NCI-H1417 (cell line): ENCODE results near the gene ALDH4A1.

Source experiments
- DNase-seq, 3 experiments: peaks; one replicate each; lab custom pipeline; 2025; lab: John Stamatoyannopoulos, UW

ALDH4A1 gene

DNA sequence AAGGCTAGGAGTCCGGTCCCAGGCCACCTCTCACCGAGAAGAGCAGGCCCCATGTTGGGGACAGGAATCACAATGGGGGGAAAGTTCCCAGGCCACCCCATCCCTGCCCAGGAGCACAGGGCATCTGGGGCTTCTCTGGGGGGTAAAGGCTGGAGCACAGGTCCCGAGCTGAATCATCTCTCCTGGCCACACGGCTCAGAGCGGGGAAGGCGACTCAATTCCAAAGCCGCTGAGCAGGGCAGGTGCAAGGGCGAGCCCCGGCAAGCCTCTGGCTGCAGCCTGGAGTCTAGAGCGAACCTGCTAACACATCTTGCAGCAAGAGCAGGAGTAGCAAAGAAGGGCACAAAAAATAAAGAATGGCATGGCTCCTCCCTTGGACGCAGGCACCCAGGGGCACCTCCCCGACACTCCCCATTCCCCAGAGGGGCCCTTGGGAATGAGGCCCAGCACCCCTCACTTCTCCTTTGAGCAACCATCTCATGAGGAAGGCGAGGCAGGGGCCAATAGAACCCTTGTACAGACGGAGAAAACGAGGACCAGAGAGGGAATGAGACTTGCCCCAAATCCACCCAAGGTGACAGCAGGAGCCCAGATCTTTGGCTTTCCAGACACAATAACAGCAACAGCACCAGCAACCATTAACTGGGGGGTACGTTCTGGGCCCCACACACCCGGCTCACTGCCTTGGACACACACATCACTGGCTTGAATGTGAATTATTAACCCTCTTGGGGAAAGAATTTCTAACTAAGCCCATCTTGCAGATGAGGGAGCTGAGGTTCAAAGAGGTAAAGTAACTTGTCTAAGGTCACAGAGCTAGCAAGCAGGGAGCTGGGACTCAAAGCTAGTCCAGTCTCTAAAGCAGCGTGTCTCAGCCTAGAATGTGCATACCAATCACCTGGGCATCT, 20.7 kb upstream of the ALDH4A1 start:
- DNase-seq = peak in 2 of 3 experiments; percentile 5 to 51

DNA sequence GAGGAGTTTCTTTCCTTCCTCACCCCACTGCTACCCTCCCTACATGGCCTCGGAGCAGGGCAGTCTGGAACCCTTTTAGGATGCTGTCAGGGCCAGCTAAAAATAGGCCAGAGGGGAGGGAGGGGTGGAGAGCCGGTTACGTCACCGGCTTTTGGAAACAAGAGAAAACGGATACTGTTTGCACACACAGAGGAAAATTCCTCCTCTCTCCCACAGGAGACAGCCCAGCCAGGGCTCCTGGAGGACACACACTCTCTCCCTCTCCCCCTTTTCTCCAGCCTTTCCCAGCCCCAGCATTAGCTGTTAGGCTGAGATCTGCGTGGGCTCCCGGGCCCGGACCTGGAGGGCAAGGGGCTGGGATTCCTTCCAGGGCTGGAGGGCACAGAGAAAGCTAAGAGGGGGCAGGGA, 20.0 kb upstream of the ALDH4A1 start:
- peak in 1 of 3 experiments; percentile 56 for DNase-seq

DNA sequence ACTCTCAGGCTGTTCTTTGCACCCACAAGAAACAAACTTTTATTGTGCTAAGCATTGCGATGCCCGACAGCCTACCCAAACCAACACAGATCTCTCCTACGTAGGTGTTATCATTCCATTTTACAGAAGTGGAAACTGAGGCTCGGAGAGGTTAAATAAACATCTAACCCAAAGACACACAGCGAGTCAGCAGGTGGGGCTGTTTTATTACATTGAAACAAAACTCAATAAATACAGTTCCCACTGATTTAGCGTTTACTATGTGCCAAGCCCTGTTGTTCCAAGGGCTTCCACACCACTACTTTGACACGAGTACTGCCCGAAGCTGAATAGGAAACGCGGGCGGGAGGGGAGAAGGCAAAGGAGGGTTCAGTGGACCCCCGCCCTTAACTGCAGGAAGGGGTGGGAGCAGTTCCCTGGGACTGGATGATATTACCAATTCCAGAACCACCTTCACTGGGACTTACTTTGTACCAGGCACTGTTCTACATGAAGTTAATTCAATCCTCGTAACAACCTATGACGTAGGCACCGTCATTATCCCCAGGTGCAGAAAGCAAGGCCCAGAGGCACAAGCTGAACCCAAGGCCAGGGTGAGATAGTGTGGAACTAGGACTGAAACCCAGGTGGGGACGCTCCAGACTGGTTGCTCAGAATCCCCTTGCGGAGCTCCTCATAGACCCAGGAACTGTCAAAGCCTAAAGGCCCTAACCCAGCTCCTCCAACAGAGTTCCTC, 19.3 kb upstream of the ALDH4A1 start:
- DNase-seq = no peak

DNA sequence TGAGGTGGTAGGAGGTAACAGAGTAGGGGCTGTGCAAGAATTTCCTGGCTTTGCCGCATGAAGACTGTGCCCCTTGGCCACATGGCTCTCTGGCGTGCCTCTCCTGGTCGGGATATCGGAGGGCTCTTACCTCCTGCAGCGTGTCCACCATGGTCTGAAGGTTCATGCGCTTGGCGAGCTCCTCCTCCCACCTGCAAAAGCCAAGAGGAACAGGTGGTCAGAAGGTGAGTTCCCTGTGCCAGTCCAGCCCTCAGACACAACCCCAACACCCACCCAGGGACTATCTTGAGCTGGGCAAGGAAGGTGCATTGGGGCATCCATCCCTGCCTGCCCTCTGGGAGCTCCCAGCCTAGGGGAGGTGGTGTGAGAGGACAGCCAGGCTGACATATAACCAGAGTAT, 18.6 kb upstream of the ALDH4A1 start:
- DNase-seq = no peak

DNA sequence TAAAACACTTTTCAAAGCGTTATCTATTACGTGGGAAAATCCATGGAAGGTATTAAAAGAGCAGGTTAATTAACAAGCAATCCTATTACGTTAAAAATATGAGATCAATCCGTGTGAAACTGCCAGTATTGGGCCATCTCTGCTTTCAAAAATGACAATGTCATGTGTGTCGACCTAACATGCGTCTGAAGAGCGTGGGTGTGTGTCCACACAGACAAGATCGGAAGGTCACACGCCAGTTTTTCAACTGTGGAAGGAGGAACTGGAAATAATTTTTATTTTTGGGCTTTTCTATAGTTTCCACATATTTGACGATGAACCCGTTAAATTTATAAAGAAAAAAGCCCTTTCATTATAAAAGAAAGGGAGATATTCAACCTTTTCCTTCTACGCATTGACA, 17.6 kb upstream of the ALDH4A1 start:
- DNase-seq = no peak

DNA sequence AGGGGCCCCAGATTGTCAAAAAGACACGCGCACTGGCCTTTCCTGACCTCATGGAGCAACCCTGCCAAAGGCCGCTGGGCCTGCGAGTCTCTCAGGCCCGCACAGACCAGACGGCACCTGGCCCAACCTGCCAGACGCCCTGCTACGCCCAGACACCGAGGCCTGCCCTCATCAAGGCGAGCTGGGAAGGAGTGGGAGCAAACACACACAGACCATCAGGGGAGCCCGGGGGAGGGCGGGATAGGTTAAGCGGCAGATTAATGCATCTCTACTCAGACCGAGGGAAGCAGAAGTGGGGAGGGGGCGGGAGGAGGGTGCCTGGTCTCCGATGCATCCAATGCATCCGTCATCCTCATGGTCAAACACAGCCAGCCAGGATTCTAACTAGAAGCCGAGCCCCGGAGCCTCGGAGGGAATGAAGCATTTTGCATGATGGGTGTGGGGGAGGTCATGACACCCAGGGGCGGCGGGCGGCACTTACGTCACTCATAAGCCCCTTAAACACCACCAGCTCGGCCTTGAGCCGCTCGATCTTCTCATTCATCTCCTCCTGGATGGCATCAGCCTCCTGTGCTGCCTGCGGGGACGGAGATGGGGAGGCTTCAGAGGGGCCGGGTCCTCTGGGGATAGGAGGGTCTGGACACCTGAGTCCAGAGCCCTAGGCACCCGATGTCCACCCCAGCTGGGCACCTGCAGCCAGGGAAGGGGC, 17.0 kb upstream of the ALDH4A1 start:
- no peak for DNase-seq

DNA sequence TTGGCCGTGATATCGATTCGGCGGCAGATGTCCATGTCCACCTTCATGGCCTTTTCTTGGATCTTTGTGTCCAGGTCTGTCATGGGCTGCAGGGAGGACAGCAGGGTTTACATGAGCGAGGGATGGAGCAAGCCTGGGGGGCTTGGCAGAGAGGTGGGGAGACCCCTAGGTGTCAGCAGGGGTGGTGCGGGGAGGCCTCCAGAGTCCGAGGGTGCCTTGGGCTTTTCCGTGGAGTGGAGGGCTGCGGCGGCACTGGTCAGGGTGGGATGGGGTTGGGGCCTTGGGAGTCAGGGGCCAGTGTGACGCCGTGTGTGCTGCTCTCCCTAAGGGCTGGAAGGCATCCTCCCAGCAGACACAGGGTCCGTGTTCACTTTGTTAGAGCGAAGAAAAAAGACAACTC, 16.1 kb upstream of the ALDH4A1 start:
- no peak for DNase-seq

DNA sequence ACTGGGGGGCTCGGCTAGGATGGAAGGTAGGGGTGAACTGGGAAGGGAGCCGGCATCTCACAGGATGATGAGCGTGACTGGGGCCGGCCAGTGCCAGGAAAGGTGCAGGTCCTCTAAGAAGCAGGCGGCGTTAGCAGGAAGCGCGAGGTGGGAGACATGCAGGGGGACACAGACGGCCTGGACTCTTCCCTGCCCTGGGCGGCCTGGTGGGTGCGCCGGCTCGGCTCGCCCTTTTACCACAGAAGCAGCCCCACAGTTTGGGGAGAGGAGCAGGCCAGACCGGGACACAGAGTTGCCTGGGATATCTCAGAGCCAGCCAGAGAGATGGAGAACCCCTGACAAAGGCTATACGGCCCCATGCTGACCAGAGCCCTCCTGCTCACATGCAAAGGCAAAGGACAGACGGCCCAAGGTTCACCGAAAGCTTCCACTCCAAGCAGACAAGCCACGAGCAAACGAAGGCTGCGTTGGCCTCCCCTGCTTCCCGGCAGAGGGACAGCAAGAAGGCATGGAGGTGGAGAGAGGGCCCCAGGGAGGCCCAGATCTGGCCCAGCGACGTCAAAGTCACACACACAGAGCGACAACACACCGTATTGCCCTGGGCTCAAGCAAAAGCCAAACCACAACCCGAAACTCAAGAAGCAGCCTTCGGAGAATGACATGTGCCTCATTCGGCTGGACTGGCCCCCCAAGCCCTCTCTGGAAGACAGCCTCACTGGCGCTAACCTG, 14.9 kb upstream of the ALDH4A1 start:
- no peak for DNase-seq

DNA sequence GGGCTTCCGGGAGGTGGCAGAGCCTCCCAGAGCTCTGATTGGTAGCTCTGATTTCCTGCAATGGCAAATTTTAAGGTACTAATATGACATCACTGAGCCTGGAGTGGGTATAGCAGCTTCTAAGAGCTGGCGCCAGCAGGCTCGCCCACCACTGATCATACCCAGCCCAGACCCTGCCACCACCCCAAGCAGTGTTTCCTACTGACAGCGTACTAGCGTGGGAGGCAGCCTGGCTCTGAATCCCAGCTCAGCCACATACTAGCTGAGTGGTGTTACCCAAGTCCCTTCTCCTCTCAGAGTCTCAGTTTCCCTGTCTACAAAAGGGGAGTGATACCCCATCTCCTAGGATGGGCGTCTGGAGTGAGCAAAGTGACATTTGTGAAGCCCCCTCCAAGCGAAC, 13.0 kb upstream of the ALDH4A1 start:
- no peak for DNase-seq

DNA sequence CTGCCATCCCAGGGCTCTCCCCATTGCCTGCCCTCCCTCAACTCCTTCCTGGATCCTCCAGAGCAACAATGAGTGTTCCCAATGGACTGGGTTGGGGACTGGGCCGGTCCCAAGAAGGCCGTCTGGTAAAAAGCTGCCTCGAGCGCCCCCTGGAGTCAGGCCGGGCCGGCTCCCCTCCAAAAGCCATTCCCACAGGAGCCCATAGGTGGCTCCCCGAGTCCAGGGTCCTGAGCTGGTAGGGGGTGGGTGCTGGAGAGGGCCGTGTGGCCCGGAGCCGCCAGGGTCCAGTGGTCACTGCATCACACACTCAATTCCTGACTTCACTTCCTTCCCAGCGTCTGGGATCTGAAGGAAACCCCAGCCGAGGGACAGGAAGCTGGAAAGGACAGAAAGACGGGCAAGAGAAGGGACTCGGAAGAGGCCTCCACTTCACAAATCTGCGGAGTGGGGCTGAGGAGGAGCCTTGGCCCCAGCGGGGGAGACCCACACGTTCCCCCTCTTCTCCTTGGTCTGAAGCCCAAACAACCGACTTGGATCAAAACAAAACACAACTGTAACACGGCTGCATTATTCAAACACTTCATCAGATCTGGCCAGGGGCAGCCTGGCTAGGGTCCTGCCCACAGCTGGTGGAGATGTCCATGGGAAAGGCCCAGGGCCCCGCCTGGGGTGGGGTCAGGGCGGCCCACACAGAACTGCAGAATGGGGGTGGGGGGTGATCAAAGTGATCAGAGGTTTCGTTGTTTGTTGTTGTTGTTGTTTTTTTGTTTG, 10.9 kb upstream of the ALDH4A1 start:
- DNase-seq = peak in 2 of 3 experiments; percentile 20 to 32

DNA sequence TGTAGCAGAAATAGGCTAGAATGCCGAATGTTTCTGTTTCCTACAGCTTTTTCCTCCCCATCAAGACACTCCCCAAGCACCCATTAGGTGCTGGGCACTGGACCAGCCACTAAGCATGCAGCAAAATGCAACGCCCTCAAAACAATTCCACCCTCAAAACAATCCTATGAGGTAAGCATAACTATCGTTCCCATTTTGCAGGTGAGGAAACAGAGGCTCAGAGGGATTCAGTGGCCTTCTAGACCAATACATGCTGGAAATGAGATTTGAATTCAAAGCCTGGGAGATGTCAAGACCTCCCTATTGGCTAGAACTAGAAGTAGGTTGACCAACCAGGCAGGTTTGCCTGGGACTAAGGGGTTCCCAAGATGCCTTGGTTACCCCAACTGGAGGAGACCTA, 10.2 kb upstream of the ALDH4A1 start:
- no peak for DNase-seq

DNA sequence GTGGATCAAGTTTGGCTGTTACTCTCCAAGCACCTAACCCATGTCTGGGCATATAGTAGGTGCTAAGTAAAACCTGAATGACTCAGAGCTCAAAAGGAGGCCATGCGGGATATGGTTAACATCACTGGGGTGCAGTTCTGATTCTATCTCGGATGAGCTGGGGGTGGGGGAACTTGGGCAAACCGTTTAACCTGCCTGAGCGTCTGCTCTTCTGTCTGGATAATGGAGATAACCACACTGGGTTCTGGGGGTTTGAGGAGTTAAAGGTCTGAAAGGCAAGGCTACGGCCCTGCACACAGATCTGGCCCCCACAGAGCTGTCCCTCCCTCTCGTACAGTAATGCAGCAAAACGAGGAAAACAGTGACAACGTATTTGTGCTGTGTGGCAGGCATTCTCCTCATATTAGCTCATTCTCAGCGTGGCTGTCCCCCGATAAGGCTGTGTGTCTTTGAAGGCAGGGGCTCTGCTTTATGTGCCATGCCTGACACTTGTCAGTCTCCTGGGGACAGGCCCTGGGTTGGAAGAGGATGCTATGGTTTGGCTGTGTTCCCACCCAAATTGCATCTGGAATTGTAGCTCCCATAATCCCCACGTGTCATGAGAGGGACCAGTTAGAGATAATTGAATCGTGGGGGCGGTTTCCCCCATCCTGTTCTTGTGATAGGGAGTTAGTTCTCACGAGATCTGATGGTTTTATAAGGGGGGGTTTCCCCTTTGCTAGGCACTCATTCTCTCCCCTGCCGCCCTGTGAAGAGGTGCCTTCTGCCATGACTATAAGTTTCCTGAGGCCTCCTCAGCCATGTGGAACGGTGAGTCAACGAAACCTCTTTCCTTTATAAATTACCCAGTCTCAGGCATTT, 6.8 kb upstream of the ALDH4A1 start:
- no peak for DNase-seq

DNA sequence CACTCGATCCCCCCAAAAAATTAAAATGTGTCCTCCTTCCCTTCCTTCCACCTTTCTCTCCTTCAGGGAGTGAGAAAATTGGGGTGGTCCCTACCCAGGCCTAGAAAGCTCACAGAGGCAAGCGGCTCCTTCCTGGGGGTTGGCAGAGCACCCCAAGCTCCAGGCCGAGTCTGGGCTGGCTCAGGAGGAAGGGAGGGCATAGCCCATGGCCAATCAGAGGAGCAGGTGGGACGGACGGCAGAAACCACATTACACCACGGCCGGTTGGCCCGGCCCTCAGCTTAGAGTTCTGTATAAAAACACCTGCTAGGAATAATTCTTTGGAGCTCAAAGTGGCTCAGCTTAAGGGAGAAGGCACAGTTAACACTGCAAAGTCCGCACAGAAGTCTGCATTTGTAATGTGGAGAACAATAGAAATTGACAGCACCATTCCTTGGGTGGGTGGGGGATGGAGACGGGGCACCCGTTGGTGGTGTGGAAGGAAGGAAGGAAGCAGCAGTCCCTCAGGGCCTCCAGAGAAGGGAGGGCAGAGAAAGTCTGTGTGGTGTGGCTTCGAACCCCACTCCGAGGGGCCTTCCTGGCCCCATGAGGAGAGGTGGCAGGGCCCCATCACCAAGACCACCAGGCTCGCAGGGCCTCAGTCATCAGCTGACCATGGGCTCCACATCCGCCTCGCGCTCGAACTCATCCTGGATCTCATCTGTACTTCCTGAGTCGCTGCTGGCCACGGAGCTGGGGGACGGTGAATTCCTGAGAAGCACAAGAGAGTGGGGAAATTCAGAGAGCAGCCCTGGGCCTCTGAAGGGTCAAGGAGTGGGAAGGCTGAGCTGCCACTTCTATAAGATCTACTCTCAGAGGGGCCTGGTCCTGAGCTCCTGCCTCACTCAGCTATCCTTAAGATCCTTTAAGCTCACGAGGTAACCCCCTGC, 5.8 kb upstream of the ALDH4A1 start:
- DNase-seq = no peak

DNA sequence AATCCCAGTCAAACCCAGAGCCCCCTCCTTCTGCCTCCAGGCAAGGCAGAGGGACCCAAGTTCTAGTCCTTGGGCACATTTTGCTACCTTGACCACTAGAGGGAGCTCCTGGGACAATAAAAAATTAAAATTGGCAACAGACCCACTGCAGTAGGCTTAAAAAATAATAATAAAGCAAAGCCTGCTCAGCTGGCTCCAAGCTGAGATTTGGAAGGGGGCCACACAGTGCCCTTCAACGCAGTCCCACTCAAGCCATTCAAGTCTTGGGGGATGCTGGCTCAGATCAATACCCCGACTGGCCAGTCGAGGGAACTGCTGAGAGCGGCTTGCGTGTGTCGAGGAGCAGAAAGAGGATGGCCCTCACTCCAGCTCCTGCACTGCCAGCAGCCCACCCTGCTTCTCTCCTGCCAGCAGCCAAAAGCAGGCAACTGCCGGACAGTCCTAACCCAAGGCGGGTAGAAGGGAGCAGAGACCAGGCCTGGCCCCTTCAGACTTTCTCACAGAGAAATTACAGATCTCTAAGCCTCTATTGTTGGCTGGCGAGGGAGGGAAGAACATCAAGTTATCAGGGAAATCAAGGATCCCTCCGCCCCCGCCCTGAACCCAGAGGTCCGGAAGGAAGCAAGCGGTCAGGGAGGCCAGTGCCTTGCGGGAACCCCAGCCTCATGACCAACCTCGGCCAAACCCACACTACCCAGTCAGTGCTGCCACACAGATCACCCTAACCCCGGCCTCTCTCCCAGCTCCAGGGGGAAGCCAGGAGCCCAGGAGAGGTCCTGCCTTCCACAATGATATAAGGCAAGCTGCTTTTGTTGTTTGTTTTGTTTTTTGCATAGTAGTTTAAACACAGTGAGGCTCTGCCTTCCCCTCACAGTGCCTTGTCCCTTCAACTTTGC, 4.9 kb upstream of the ALDH4A1 start:
- peak; percentile 45 to 75 (median 49) for DNase-seq

DNA sequence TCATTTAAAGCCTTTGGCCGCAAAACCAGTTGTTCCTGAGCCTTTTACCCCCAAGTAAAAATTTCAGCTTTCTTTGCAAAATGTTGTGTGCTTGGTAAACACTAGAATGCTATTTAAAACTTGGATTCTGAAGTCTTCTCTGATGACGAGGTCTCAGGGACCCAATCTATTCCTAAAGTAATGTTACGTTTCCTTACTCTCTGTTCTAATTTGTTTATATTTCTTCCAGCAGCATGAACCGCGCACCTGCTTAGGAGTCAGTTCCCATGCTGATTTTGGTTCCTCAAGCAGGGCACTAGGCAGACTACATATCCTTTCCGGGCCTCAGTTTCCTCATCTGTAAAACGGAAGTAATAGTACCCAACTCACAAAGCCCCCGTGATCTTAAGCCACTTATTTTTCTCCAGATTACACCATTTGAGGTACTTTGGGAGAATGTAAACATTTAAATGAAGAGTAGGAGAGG, 969 bp upstream of the ALDH4A1 start:
- DNase-seq = no peak

DNA sequence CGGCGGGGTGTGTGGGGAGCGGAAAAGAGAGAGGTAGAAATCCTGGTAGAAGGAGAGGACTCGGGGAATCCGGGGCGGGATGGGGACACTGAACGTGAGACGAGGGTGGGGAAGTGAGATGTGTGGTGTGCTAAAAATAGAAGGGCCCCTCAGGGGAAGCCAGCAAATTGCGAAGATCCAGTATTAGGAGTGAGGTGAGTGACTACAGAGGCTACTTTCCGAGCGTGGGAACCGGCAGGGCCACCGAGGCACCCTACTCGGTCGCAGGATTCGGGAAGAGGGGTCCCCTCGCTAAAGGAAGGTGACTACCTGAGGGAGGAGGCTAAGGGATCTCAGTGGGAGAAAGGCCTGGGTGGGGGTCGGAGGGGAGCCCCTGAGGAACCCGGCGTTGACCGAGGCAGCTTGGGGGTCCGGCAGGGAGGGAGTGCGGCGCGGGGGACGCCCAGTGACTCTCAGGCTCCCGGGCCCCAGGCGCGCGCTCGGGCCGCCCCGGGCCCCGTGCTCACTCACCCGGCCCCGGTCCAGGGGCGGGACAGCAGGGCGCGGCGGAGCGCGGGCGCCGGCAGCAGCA, 318 bp downstream of the ALDH4A1 start:
- DNase-seq = peak in 1 of 3 experiments; percentile 65

DNA sequence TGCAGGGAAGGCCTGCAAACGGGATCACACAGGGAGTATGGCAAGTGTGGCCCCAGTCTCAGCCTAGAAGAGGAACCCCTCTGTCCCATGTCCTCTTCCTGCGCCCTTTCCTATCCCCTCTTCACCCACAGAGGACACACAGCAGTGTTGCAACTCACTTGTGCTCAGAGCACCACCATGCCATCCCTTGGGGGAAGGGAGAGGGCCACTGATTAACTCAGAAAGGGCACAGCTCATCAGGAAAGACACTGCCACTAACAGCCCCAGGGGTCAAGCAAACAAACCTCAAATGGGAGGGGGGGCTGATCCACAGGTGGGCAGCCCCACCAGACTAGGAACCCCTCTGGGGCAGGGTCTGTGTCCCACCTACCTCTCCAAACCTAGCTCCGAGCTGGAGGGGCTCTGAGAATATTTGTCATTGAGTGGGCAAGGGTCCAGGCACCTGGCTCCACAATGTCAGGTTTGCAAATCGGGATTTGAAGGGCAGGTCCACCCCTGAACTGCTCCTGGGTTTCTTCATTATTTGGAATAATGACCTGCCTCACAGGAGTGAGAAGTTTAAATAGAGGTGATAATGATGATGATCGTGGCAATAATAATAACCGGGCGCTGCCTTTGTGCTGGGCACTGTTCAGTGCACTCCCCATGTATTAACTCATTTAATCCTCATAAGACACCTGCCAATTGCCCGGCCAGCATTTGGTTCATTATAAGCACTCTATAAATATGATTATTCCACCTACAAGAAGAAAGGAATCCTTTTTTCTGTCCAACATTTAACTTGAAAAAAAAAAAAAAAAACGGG, 1.0 kb downstream of the ALDH4A1 start:
- peak in 1 of 3 experiments; percentile 24 for DNase-seq
